MCF 10A (cell line): ENCODE results near the gene SPINT1. TPM values are rescaled to one million over a fixed set of nuclear protein-coding genes. Genes with fewer than 3 reads are reported as not detected.

Experiments
- BruUV-seq: library from RNA; stranded (reverse); fragments of 400-500 nt; replicated peaks from 2 replicates; lab custom pipeline; 2021; lab: Mats Ljungman, UMichigan
- CTCF ChIA-PET: fragments of 300-600 bp; sonication (Branson Sonifier 250); formaldehyde crosslinking; extraction: SDS; loops from one replicate; lab custom pipeline; 2021; ENCODE audit warnings: antibody characterized with exemption, inconsistent platforms; lab: Yijun Ruan, JAX
- POLR2A ChIA-PET: fragments of 300-600, 350-650 bp; sonication (Branson Sonifier 250); formaldehyde crosslinking; extraction: SDS; loops from one replicate; lab custom pipeline; 2020; ENCODE audit warnings: antibody characterized with exemption, inconsistent platforms; lab: Yijun Ruan, JAX
- DNase-seq: peaks from one replicate; pipeline ENCODE4 v3.0.0-alpha.2; 2018; ENCODE audit not compliant: unreplicated experiment
- H3K27ac Mint-ChIP-seq: one replicate; pipeline ENCODE4 v1.8.0; 2022; ENCODE audit warnings: mild to moderate bottlenecking, low read depth, mixed read lengths; ENCODE audit not compliant: unreplicated experiment
- H3K27me3 Mint-ChIP-seq: one replicate; pipeline ENCODE4 v1.8.0; 2022; ENCODE audit warnings: mixed read lengths; ENCODE audit not compliant: insufficient read depth, unreplicated experiment
- H3K36me3 Mint-ChIP-seq: one replicate; pipeline ENCODE4 v1.8.0; 2022; ENCODE audit warnings: mild to moderate bottlenecking, moderate library complexity, mixed read lengths; ENCODE audit not compliant: insufficient read depth, unreplicated experiment
- H3K4me1 Mint-ChIP-seq: one replicate; pipeline ENCODE4 v1.8.0; 2022; ENCODE audit warnings: mixed read lengths; ENCODE audit not compliant: insufficient read depth, unreplicated experiment
- H3K4me3 Mint-ChIP-seq: one replicate; pipeline ENCODE4 v1.8.0; 2022; ENCODE audit warnings: mild to moderate bottlenecking, moderate library complexity, mixed read lengths; ENCODE audit not compliant: unreplicated experiment
- H3K9me3 Mint-ChIP-seq: one replicate; pipeline ENCODE4 v1.8.0; 2022; ENCODE audit warnings: mixed read lengths; ENCODE audit not compliant: unreplicated experiment
- CTCF ChIP-seq: fragments of 200-600 bp; IDR thresholded peaks from one replicate; pipeline ENCODE4 v1.8.0; 2022; ENCODE audit warnings: antibody characterized with exemption, mild to moderate bottlenecking; ENCODE audit not compliant: unreplicated experiment
- intact Hi-C: fragments of 100-400 bp; cut with micrococcal nuclease; formaldehyde crosslinking; loops from 2 replicates; pipeline ENCODE4 v1.14.1; 2022
- total RNA-seq: library from RNA; stranded (reverse); gene quantifications from 2 replicates; pipeline ENCODE4 v1.2.3, GENCODE V29; 2022

The SPINT1 gene
- total RNA-seq, 1 experiment from 2014 or later, result 57.9 TPM

GRCh38 chr15:40812721-40813425, 31.0 kb upstream of the SPINT1 start:
- Mint-ChIP-seq H3K4me1 (peaks cover 12% of the 10 kb centered on the region), H3K4me3 (no peak overlapping the region), H3K9me3 (no peaks in the 10 kb centered on the region), H3K27me3 (no peaks in the 10 kb centered on the region), H3K36me3 (peaks cover 17% of the 10 kb centered on the region), H3K27ac (no peak overlapping the region)
- ChIA-PET POLR2A (interaction anchor here (0.6 kb wide), 1 partner anchor 47 kb away, joined by 4 read pairs; no protein-coding TSS in a partner anchor), CTCF (interaction anchor here (0.6 kb wide), 2 partner anchors 25 to 378 kb away, joined by 3 read pairs; no protein-coding TSS in a partner anchor)
- TF ChIP-seq CTCF, result no peak
- DNase-seq, result no peak
- intact Hi-C loops, result no loop called here
- BruUV-seq, result no TSS peak

GRCh38 chr15:40815042-40815698, 28.7 kb upstream of the SPINT1 start:
- BruUV-seq, result no TSS peak
- H3K4me1 Mint-ChIP-seq, result peaks cover 6% of the 10 kb centered on the region
- peaks cover 12% of the 10 kb centered on the region for H3K36me3 Mint-ChIP-seq
- no peak for TF ChIP-seq CTCF
- ChIA-PET POLR2A (interaction anchor here (0.7 to 1.1 kb wide), 2 partner anchors 29 to 43 kb away, joined by 3 to 5 read pairs; partner anchors contain the start of gene SPINT1), CTCF (no interaction called here)
- no peaks in the 10 kb centered on the region for H3K27me3 Mint-ChIP-seq
- H3K27ac Mint-ChIP-seq, result no peak overlapping the region
- intact Hi-C loops, result no loop called here
- no peak overlapping the region for H3K4me3 Mint-ChIP-seq
- no peaks in the 10 kb centered on the region for H3K9me3 Mint-ChIP-seq
- DNase-seq, result peak; percentile 53

DNA sequence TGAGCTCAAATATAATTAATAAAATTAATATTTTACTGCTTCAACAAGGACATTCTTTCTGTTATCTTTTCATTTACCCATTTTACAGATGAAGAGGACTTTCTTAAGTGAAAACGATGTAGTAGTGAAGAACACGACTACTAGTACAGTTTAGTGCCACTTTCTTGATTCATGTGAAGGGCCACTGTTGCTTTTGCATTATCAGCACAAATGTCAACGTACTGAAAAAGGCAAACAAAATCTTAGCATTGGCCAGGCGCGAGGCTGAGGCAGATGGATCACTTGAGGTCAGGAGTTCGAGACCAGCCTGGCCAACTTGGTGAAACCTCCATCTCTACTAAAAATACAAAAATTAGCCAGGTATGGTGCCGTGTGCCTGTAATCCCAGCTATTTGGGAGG, 24.8 kb upstream of the SPINT1 start:
- H3K36me3 Mint-ChIP-seq, result peaks cover 6% of the 10 kb centered on the region
- CTCF ChIA-PET, result interaction anchor here (1.1 kb wide), 1 partner anchor 37 kb away, joined by 4 read pairs; no protein-coding TSS in a partner anchor
- H3K4me3 Mint-ChIP-seq, result no peak overlapping the region
- POLR2A ChIA-PET, result interaction anchor here (0.8 to 1.8 kb wide), 3 partner anchors 9 to 38 kb away, joined by 3 to 6 read pairs (median 3); partner anchors contain the start of genes PPP1R14D and SPINT1
- DNase-seq, result no peak
- BruUV-seq, result no TSS peak
- no peaks in the 10 kb centered on the region for H3K9me3 Mint-ChIP-seq
- no peak for TF ChIP-seq CTCF
- peaks cover 8% of the 10 kb centered on the region for H3K4me1 Mint-ChIP-seq
- H3K27ac Mint-ChIP-seq, result no peak overlapping the region
- H3K27me3 Mint-ChIP-seq, result no peaks in the 10 kb centered on the region
- intact Hi-C loops, result no loop called here

GRCh38 chr15:40821195-40821594, 22.7 kb upstream of the SPINT1 start:
- Mint-ChIP-seq H3K27ac (no peak overlapping the region), H3K4me1 (peaks cover 3% of the 10 kb centered on the region), H3K36me3 (peaks cover under 1% of the 10 kb centered on the region), H3K9me3 (no peaks in the 10 kb centered on the region), H3K4me3 (no peak overlapping the region), H3K27me3 (no peaks in the 10 kb centered on the region)
- intact Hi-C loops, result no loop called here
- no peak for DNase-seq
- no TSS peak for BruUV-seq
- ChIA-PET CTCF (interaction anchor here (0.6 to 0.7 kb wide), 2 partner anchors 122 to 516 kb away, joined by 3 to 6 read pairs; no protein-coding TSS in a partner anchor), POLR2A (no interaction called here)
- TF ChIP-seq CTCF, result no peak
